AG09319 (cell line): Measurements from ENCODE around the gene TFAP2B.

ENCODE experiments used
- DNase-seq: peaks from one replicate; pipeline ENCODE4 v3.0.0-alpha.2; 2010; ENCODE audit warnings: low read depth; ENCODE audit errors: extremely low read depth
- TF ChIP-seq, protein P1 (sequence below): IDR thresholded peaks from 2 replicates; pipeline ENCODE4 v1.5.1; 2011; ENCODE audit warnings: low read depth, mild to moderate bottlenecking, inconsistent platforms, low read length, moderate library complexity

TFAP2B gene

DNA sequence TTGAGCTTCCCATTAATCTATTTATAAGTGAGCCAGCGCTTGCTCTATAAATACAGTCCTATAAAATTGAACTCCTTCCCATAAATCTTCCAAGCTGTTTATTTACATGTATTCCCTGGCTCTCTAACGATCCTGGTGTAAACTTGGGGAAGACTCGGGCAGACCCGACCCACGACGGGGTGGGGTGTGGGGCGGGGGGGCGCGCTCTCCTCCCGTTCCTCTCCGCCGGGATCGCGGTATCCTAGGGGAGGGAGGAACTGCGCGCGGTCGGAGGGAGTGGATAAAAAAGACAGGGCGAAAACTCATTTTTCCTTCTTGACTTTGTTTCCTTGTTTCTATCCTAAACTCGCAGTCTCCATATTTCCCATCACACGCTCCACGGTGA is 31.1 kb downstream of the TFAP2B start:
- TF ChIP-seq, protein P1, sequence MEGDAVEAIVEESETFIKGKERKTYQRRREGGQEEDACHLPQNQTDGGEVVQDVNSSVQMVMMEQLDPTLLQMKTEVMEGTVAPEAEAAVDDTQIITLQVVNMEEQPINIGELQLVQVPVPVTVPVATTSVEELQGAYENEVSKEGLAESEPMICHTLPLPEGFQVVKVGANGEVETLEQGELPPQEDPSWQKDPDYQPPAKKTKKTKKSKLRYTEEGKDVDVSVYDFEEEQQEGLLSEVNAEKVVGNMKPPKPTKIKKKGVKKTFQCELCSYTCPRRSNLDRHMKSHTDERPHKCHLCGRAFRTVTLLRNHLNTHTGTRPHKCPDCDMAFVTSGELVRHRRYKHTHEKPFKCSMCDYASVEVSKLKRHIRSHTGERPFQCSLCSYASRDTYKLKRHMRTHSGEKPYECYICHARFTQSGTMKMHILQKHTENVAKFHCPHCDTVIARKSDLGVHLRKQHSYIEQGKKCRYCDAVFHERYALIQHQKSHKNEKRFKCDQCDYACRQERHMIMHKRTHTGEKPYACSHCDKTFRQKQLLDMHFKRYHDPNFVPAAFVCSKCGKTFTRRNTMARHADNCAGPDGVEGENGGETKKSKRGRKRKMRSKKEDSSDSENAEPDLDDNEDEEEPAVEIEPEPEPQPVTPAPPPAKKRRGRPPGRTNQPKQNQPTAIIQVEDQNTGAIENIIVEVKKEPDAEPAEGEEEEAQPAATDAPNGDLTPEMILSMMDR, result no peak
- DNase-seq, result no peak

DNA sequence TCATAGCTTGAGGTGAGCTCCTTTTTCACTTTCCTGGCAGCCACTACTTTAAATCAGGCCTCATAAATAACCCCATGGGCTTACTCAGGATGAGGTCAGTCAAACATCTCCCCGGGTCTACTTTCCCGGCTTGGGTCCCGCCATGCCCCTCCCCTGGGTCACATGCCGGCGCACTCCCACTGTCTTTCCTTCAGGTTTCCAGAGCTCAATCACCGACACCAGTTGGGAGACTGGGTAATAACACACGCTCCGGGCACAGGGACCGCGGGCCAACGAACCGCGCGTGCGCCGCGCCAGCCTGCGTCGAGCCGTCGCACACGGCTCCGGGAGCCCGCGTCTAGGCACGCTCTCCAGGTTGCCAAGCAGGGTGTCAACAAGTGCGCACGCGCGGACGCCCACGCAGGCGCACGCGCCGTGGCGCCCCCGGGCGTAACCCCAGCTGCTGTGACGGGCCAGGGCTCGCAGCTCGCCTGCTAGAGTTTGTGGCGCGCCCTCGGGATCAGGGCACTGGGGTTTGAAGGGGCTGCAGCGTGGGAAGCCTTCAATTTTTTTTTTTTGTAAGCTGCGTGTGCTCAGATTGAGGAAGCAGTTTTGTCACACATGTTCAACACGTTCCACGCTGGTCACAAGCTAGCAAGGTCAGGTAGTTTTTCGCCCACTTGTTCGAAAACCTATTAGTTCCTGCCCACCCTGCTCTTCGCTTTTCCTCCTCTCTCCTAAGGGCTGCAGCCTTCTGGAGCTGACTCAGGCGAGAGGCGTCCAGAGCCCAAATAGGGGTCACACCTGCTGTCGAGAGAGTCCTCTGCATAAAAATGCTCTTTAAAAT is 31.8 kb downstream of the TFAP2B start:
- TF ChIP-seq, protein P1, result no peak
- no peak for DNase-seq

DNA sequence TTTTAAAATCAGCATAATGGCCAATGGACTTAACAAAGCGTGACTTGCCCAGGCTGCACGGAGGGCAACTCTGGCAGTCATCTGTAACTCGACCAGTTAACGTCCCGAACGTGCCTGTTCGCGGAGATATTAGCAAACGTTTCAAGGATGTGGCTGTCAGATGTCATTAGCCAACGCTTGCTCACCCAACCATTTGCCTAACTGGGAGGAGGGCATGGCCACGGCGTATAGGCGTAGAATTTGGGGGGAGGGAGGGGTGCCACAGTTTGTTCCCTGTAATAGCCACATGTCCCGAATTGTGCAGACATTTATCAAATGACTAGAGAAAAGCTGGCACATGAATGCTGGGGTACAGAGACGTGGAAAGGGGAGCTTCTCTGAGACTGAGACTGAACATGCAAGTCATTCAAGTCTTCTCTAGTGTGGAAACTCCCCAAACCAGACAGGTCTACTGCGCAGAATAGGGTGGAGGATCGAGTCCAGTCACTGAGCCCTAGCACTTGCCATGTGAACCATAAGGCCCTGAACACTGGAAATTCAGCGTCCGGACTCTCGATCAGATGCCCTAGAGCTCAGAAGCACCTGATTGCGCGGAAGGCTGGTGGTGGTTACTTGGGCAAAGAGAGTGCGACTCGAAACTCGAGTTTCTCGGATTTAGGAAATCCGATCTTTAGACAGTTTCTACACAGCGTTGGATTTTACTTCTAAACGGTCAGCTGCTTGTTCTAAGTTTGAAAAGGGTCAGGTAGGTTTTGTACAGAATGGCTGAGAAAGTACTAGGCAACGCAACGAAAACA is 32.6 kb downstream of the TFAP2B start:
- TF ChIP-seq, protein P1, result no peak
- no peak for DNase-seq

DNA sequence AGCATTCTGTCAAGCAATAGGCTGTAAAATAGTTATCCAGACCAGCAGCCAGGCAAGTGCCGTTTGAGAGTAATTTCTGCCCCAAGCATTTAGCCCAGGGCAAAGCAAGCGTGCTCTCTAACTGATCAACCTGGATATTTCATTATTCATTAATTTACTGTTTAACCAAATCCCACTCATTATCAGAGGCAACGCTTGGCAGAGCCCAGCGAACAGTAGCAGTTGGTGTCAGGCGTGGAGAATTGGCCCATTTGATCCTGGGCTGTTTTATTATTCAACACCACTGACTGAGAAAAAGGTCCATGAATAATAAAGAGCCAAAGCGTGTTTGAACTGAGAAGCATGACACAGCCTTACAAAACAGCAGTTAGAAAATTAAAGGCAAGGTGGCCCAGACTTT is 35.3 kb downstream of the TFAP2B start:
- DNase-seq, result no peak
- TF ChIP-seq, protein P1, result no peak

DNA sequence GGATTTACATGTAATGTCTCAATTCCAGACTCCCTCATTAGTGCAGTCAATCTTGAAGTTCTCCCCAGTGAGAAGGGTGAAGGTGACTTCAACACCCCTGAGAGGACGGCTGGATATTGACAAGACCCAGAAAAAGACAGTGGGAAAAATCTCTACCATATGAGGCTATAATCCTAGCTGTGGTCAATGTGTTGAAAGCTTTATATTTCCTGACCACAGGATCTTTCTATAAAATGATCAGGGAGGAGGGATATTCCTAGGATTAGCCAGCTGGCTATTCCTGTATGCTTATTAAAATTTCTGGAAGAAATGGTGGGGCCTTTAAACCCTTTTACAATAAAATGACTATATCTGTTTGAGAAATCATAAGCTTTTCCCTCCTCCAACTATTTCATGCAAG is 43.0 kb downstream of the TFAP2B start:
- TF ChIP-seq, protein P1, result no peak

DNA sequence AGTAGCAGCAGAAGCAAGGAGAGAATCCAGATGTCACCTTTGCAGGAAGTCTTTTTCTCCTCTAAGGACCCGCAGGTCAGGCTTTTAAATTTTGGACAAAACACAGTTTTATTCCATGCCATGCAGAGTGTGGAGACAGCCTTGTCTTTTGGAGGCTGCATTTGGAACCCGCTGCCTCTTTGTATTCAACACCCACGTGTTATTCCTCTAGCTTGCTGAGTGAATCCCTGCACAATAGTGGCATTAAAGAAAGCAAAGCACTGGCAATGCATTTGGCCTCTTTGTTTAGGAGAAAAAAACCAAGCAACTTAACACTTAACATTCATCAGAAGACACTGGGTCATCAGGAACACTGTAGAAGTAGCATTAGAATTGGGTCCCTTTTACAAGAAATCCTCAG is 43.5 kb downstream of the TFAP2B start:
- no peak for DNase-seq
- TF ChIP-seq, protein P1, result no peak

More for the DNA sequence above, 43.0 kb downstream of the TFAP2B start:
- DNase-seq, result no peak

DNA sequence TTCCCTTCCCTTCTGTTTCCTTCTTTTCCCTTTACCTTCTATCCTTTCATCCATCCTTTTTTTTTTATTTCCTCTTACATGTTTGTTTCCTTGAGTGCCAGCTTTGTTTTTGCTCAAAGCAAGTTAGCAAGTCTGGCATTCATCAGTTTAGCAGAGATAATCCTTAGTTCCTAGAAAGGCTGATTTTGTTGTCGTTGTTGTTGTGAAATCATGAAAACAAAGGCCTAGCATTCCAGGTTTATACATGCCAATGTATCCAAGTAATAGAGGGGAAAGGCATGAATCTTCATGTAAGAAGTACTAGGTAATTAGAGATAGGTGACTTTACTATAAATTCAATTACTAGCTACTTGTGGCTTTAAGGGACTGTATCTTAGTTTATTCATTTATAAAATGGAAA is 45.9 kb downstream of the TFAP2B start:
- TF ChIP-seq, protein P1, result no peak
- DNase-seq, result no peak
